Gastroesophageal sphincter (tissue), 4 donors: ENCODE results near the gene PPP1R16B. TPM values are rescaled to one million over a fixed set of nuclear protein-coding genes. Genes with fewer than 3 reads are reported as not detected.

ENCODE experiments used
- ATAC-seq: fragments of 150-250 bp; one replicate; pipeline ENCODE4 v1.9.1; 2016; ENCODE audit warnings: mild to moderate bottlenecking, moderate library complexity
- H3K27ac ChIP-seq, 4 donors: fragments of 200-600 bp; sonication (generic) in 3 of 4; 1 replicate in 3 of 4; 2 replicates in 1 of 4; pipeline ENCODE4 v1.5.1; 2016 to 2019
- H3K27me3 ChIP-seq: fragments of 200-600 bp; sonication (generic); one replicate; pipeline ENCODE4 v1.5.1; 2019
- H3K36me3 ChIP-seq, 2 donors: fragments of 200-600 bp; sonication (generic); one replicate each; pipeline ENCODE4 v1.5.1; 2019; ENCODE audit warnings: control low read depth in 1 of 2
- H3K4me1 ChIP-seq, 3 donors: fragments of 200-600 bp; sonication (generic); 1 replicate in 2 of 3; 2 replicates in 1 of 3; pipeline ENCODE4 v1.5.1; 2016 to 2019; ENCODE audit warnings: control low read depth in 2 of 3
- H3K4me3 ChIP-seq, 2 donors: fragments of 200-600 bp; sonication (generic); one replicate each; pipeline ENCODE4 v1.5.1; 2019; ENCODE audit warnings: mild to moderate bottlenecking in 1 of 2, moderate library complexity in 1 of 2
- H3K9me3 ChIP-seq, 3 donors: fragments of 200-600 bp; sonication (generic); one replicate each; pipeline ENCODE4 v1.5.1; 2017 to 2019; ENCODE audit warnings: control low read depth in 2 of 3
- EP300 ChIP-seq: sonication (generic); formaldehyde crosslinking; IDR thresholded peaks from one replicate; pipeline ENCODE4 v1.6.1; 2017; ENCODE audit warnings: antibody characterized with exemption, mild to moderate bottlenecking
- POLR2A ChIP-seq, 2 donors: fragments of 450-650 bp; IDR thresholded peaks; one replicate each; pipeline ENCODE4 v1.6.1; 2017; ENCODE audit warnings: antibody characterized with exemption in 2 of 2, mild to moderate bottlenecking in 2 of 2, moderate library complexity in 1 of 2
- POLR2AphosphoS5 ChIP-seq: sonication (generic); formaldehyde crosslinking; IDR thresholded peaks from one replicate; pipeline ENCODE4 v1.6.1; 2017; ENCODE audit warnings: antibody characterized with exemption
- WGBS, 2 donors: methylation state at CpG; one replicate each; pipeline ENCODE4 v1.1.5; 2018; ENCODE audit warnings: low coverage in 1 of 2; 5-methylcytosine and 5-hydroxymethylcytosine counted together
- total RNA-seq, 4 donors: library from RNA; depleted of rRNA; stranded (reverse); fragments of >200 nt; gene quantifications; one replicate each; pipeline ENCODE4 v1.1.0, GENCODE V29; 2016
- TF ChIP-seq, protein P1 (sequence below), 4 experiments: fragments of 200-600 bp in 2 of 4; fragments of 450-650 bp in 2 of 4; sonication (generic) in 1 of 4; IDR thresholded peaks; one replicate each; pipeline ENCODE4 v1.5.1; 2017 to 2019; ENCODE audit warnings: antibody characterized with exemption in 4 of 4, mild to moderate bottlenecking in 2 of 4, moderate library complexity in 2 of 4

The PPP1R16B gene
- total RNA-seq, 4 donors from 2014 or later: 4.1 to 10.0 (median 5.5) TPM

DNA sequence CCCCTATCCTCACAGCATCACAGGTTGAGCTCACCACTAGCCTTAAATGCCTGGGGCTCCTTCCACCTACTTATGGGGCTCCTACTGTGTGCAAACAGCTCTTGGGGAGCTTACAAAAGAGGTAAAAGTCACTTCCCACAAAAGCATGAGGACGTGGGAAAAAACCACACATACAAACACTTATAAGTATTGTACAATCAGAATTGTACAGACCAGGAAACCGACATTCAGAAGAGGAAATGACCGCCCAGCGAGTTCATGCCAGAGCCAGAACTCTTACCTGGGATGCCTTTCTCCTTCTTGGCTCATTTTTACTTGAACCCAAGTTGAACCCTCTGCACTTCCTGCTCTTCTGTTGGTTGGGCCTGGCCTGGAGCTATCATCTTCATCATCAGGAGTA is 6.3 kb upstream of the PPP1R16B start:
- H3K4me1 ChIP-seq: no peaks in the 10 kb centered on the region

DNA sequence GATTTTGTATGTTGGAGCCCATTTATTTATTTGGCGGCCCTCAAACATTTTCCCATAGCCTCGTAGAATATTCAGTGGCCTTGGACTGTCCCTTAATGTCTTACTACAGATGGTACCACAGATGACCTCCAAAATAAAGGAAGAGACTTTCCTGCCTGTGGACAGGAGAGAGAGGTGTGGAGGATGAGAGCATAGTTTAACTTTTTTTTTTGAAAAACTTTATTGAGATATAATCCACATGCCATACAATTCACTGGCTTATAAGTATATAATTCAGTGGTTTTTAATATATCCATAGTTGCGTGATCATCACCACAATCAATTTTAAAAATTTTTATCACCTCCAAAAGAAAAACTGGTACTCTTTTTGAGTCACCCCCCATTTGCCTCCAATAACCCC is 4.6 kb upstream of the PPP1R16B start:
- Histone ChIP-seq H3K4me1 (peaks cover 0 to 11% (median 8%) of the 10 kb centered on the region in 3 donors), H3K27ac (no peak overlapping the region), H3K4me3 (no peak overlapping the region), H3K27me3 (peaks cover 21% of the 10 kb centered on the region), H3K9me3 (no peaks in the 10 kb centered on the region), H3K36me3 (no peaks in the 10 kb centered on the region)
- TF ChIP-seq POLR2A (IDR thresholded peaks at IDR 0.05) (no peak), EP300 (no peak), POLR2AphosphoS5 (no peak)
- TF ChIP-seq, protein P1, sequence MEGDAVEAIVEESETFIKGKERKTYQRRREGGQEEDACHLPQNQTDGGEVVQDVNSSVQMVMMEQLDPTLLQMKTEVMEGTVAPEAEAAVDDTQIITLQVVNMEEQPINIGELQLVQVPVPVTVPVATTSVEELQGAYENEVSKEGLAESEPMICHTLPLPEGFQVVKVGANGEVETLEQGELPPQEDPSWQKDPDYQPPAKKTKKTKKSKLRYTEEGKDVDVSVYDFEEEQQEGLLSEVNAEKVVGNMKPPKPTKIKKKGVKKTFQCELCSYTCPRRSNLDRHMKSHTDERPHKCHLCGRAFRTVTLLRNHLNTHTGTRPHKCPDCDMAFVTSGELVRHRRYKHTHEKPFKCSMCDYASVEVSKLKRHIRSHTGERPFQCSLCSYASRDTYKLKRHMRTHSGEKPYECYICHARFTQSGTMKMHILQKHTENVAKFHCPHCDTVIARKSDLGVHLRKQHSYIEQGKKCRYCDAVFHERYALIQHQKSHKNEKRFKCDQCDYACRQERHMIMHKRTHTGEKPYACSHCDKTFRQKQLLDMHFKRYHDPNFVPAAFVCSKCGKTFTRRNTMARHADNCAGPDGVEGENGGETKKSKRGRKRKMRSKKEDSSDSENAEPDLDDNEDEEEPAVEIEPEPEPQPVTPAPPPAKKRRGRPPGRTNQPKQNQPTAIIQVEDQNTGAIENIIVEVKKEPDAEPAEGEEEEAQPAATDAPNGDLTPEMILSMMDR (IDR thresholded peaks at IDR 0.05): no peak
- 81% methylated on average over 3 of the region's 3 CpGs; no CpG with 5 or more reads in 1 of the 2 donors for WGBS, 2 donors
- ATAC-seq: no peak

More for the DNA sequence above, 6.3 kb upstream of the PPP1R16B start:
- Histone ChIP-seq H3K36me3 (no peaks in the 10 kb centered on the region), H3K4me3 (no peak overlapping the region), H3K27ac (no peak overlapping the region), H3K9me3 (no peaks in the 10 kb centered on the region), H3K27me3 (peaks cover 17% of the 10 kb centered on the region)
- no peak for ATAC-seq
- TF ChIP-seq POLR2AphosphoS5: no peak
- TF ChIP-seq, protein P1 (IDR thresholded peaks at IDR 0.05): no peak
- no peak for TF ChIP-seq POLR2A (IDR thresholded peaks at IDR 0.05)
- TF ChIP-seq EP300: no peak
- WGBS, 2 donors: 47 to 85% methylated on average over 4 of the region's 4 CpGs

DNA sequence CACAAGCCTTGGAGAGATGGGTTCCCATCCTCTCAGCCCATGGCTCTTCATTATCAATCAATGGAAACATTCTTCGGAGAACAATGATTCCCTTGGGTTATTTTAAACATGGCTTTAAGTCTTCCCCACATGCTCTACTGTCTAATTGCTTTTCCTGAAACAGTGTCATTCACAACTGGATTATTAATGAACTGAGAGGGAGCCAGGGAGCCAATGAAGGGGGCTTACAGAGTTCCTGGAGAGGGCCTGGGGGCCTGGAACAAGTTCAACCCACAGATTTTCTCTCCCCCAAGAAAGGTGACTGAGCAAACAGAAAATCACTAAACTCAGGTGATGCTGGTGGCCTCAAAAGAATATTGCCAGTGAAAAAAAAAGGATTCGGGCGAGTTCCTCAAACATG is 1.3 kb upstream of the PPP1R16B start:
- Histone ChIP-seq H3K9me3 (no peaks in the 10 kb centered on the region), H3K27ac (peak overlapping the region in 1 of 4 donors; percentile 27), H3K27me3 (peaks cover 44% of the 10 kb centered on the region), H3K4me3 (no peak overlapping the region), H3K4me1 (peaks cover 5 to 25% (median 16%) of the 10 kb centered on the region in 3 donors), H3K36me3 (no peaks in the 10 kb centered on the region)
- WGBS, 2 donors: 79 to 93% methylated on average over 2 to 3 of the region's 3 CpGs
- no peak for ATAC-seq
- TF ChIP-seq POLR2A (IDR thresholded peaks at IDR 0.05) (no peak), EP300 (no peak), POLR2AphosphoS5 (no peak)
- TF ChIP-seq, protein P1 (IDR thresholded peaks at IDR 0.05): no peak

DNA sequence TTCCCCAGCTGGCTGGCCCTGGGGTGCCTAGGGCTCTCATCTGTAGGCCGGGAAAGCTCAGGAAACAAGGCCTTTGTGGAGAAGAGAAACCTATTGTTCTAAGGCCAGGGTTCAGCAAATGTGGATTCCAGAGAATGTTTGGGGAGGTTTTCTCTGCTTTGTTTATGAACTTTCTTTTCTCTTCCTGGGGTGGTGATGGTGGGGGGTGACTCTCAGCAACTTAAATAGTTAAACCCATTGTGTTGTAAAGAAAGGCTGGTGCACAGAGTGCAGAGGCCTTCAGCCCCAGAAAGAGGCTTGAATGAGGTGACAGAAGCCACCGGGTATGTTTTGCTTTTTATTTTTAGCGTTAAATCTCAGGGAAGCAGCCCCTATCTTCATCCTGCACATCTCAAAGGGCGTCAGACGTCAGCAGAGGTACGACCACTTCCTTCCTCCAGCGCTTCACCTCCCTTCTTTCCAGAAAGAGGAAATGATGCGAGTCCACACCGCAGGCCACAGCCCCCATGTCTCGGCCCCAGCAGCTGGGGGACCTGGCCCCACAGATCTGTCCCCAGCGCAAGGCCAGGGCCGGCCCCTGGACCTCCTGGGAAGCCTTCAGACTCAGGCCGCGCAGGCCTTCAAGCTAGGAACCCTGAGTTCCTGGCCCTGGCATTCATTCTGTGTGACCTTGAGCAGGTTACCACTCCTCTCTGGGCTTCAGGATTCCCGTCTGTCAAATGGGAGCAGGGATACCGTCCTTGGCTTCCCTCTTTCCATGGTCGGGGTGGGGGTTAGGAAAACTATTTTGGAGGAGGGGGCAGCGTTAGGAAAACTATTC is 605 bp upstream of the PPP1R16B start:
- H3K27me3 ChIP-seq: peaks cover 47% of the 10 kb centered on the region
- WGBS, 2 donors: 52 to 55% methylated on average over 6 to 9 of the region's 18 CpGs
- TF ChIP-seq EP300: no peak
- no peak for TF ChIP-seq POLR2A (IDR thresholded peaks at IDR 0.05)
- TF ChIP-seq, protein P1 (IDR thresholded peaks at IDR 0.05): no peak
- TF ChIP-seq POLR2AphosphoS5: no peak
- H3K4me3 ChIP-seq: peak overlapping the region; percentile 39 to 61
- no peaks in the 10 kb centered on the region for H3K9me3 ChIP-seq
- H3K4me1 ChIP-seq: peaks cover 5 to 25% (median 16%) of the 10 kb centered on the region in 3 donors
- ATAC-seq: peak; percentile 42
- no peaks in the 10 kb centered on the region for H3K36me3 ChIP-seq
- peak overlapping the region in 3 of 4 donors; percentile 53 to 77 (median 61) for H3K27ac ChIP-seq
